GM12891 (cell line): Measurements from ENCODE around the gene RPAIN.

Experiments
- DNase-seq: peaks from one replicate; pipeline ENCODE4 v3.0.0; 2011; ENCODE audit warnings: low spot score; ENCODE audit not compliant: insufficient read length
- FAIRE-seq: peaks from 2 replicates; lab custom pipeline; 2011; peaks lifted over from hg19 to GRCh38; lab: Jason Lieb, UNC
- PAX5 ChIP-seq: IDR thresholded peaks from 2 replicates; pipeline ENCODE4 v1.6.1; 2011; ENCODE audit warnings: low read length, moderate library complexity, mild to moderate bottlenecking; ENCODE audit not compliant: insufficient read depth, severe bottlenecking
- POLR2A ChIP-seq: IDR thresholded peaks from 2 replicates; pipeline ENCODE4 v1.6.1; 2011; ENCODE audit warnings: low read depth, low read length, control low read depth
- POLR2AphosphoS5 ChIP-seq: IDR thresholded peaks from 2 replicates; pipeline ENCODE4 v1.6.1; 2011; ENCODE audit warnings: low read depth, low read length, control low read depth
- POU2F2 ChIP-seq: IDR thresholded peaks from 2 replicates; pipeline ENCODE4 v1.6.1; 2011; ENCODE audit warnings: low read depth, mild to moderate bottlenecking, control low read depth, low read length, moderate library complexity
- SPI1 ChIP-seq: IDR thresholded peaks from 2 replicates; pipeline ENCODE4 v1.6.1; 2011; ENCODE audit warnings: low read depth, low read length, control low read depth
- TAF1 ChIP-seq: IDR thresholded peaks from 2 replicates; pipeline ENCODE4 v1.6.1; 2011; ENCODE audit warnings: low read depth, low read length, control low read depth

RPAIN gene

DNA sequence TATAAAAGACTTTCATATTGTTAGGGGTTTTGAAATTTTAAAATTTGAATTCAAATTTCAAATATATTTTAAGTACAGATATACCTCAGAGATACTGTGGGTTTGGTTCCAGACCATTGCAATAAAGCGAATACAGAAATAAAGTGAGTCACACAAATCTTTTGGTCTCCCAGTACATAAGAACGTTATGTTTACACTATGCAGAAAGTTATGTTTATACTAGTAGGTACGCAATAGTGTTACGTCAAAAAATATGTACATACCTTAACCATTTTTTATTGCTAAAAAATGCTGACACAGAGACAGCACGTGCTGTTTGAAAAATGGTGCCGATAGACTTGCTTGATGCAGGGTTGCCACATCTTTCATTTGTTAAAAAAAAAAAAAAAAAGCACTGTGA lies 20.2 kb upstream of the RPAIN start:
- TF ChIP-seq TAF1 (no peak), POLR2AphosphoS5 (no peak), POU2F2 (no peak), POLR2A (no peak), SPI1 (no peak), PAX5 (no peak)
- FAIRE-seq = no peak

DNA sequence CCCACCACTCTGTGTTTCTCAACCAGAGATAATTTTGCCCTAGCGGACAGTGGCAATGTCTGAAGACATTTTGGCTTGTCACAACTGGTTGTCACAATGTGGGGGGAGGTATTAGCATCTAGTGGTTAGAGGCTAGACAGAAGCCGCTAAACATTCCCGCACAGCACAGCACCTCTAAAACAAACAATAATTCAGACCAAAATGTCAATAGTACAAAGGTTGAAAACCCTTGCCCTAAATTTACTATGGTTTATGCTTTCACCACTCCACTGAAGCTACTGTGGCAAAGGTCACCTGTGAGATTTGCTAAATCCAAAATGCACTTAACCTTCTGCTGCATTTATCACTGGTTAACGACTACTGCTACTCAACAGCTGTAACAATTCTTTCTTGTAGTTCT lies 14.6 kb upstream of the RPAIN start:
- DNase-seq = no peak
- FAIRE-seq = no peak
- TF ChIP-seq POLR2A (no peak), POLR2AphosphoS5 (no peak), SPI1 (no peak), TAF1 (no peak)

More for the DNA sequence above, 20.2 kb upstream of the RPAIN start:
- no peak for DNase-seq

DNA sequence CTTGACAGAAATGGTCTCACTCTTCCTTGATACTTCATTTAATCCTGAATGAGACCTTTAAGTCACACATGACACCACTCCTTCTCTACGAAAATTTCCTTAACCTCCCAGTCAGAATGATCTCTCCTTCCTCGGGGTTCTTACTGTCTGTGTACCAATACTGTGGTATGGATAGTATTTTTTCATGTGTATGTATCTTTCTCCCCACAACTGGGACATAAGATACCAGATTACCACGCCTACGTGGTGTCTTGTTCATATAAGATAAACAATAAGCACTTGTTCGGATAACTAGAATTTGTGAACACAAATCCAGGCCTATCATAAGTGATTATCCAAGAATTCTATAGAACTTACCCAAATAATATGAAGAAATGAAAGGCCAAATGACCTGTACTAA lies 11.8 kb upstream of the RPAIN start:
- no peak for TF ChIP-seq TAF1
- no peak for TF ChIP-seq POLR2AphosphoS5
- no peak for TF ChIP-seq POLR2A
- TF ChIP-seq SPI1 = no peak
- no peak for TF ChIP-seq PAX5
- no peak for TF ChIP-seq POU2F2
- no peak for FAIRE-seq
- DNase-seq = no peak

DNA sequence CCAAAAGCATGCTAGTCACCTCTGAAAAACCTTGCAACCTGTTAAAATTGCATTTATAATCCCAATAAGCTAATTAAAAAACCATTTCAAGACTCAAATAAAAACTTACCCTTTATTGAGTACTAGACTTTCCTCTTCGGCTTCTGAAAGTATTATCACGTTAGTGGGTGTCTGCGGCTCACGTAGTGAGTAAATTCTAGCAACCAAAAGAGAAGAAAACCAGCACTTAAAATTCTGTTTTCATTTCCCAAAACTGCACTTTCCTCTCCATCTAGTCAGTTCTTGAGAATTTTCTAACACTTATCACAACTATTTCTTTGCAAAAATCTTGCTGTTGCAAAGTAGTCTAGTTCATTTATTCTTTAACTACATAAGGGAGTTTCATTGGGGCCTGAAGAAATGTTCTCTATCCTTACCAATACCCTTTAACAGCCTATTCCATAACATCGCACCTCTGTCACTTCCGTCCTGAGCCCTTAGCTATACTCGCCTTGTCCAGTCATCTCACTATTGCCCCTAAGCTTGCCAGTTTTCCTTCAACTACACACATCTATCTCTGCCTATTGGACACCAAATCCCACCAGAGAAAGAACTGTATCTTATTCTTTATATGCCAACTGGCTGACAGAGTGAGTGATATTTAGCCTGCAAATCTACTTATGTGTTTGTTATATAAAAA lies 9.2 kb upstream of the RPAIN start:
- no peak for FAIRE-seq
- no peak for DNase-seq
- no peak for TF ChIP-seq SPI1
- TF ChIP-seq POLR2A = no peak
- TF ChIP-seq PAX5 = no peak
- no peak for TF ChIP-seq POU2F2
- no peak for TF ChIP-seq POLR2AphosphoS5
- TF ChIP-seq TAF1 = no peak

DNA sequence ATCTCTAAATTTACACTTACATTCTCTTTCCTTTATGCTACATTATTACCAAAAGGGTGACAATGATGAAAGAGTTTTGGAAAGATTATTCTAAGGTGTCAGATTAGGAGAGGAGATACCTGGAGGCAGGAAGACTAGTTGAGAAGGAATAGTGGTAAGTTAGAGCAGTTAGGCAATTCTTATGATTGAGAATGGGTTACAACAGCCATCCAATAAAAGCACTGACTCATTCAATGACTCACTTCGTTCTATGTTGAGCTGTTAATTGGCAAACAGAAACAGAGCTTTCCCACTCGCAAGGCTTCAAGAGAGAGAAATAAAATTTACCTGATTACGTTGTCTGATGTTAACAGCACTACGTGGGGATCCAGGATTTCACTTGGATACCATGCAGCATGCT lies 6.3 kb upstream of the RPAIN start:
- FAIRE-seq = no peak
- TF ChIP-seq POU2F2 (no peak), SPI1 (no peak), POLR2AphosphoS5 (no peak), PAX5 (no peak), POLR2A (no peak), TAF1 (no peak)

DNA sequence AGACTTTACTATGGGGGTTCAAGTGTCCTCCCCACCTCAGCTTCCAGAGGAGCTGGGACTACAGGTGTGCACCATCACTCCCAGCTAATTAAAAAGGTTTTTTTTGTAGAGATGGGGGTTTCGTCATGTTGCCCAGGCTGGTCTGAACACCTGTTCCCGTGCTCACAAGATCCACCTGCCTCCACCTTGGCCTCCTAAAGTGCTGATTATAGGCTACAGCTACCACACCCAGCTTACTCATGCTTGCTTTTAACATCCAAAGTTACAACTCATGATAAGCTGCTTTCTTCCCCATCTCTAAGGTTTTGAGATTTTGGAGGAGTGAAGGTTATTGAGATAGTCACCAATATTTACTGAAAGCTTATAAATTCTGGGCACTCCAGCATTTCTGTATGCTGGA lies 3.1 kb upstream of the RPAIN start:
- DNase-seq (no peak), FAIRE-seq (no peak)
- TF ChIP-seq POLR2A (no peak), POLR2AphosphoS5 (no peak), SPI1 (no peak), TAF1 (no peak)

More for the DNA sequence above, 6.3 kb upstream of the RPAIN start:
- DNase-seq = no peak

DNA sequence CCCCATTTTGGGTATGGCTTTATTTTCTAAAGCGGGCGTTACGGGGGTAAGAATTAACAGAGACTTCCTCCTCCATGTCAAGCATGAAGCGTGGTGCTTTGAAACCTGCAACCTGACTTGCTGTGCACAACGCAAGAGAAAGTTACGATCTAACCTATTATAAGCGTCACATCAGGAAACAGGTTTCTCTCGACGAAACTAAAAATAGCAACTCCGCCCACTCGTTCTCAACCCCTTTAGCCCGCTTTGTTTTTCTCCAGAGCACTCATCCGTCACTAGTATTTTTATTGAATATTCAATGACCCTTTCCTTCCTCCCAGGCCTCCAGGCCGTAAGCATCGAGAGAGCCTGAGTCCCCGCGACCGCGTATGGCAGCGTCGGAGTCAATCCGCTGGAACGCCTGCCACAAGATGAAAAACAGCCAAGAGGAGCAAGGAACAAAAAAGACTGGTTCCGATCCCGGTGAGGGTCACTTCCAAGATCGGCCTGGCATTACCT lies 1.1 kb upstream of the RPAIN start:
- TF ChIP-seq SPI1 (peak; percentile 53), POLR2AphosphoS5 (no peak), TAF1 (no peak; the same call in 1 of the 2 replicates), PAX5 (peak; percentile 7), POU2F2 (no peak; the same call in 1 of the 2 replicates), POLR2A (peak; percentile 45; the same call in 1 of the 2 replicates)
- DNase-seq = peak; percentile 38
- peak; percentile 94 for FAIRE-seq

DNA sequence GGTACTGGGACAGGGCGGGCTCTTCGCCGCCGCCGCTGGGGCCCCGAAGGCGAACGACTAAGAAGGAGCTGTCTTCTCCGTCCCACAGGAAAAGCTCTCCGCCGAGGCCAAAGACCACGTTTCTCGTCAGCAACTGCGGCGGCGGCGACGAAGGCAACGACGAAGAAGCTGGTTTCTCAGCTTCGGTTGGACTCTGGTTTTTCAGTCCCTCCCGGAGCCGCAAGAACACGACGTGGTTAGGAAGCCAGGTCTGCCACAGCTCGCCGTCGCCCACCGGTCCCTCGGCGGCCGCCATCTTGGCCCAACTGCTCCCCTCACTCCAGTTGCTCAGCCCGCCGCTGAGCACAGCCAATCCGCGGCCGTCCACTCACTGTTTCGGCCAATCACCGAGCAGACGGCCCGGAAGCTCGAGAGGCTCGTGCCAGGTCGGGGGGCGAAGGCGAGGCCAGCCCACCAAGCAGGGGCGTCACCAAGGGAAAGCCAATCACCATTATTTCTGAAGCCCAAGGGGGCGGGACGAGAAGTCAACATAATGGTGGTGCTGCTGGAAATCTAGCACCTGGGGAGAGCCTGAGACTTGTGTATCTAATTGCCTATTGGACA lies 525 bp upstream of the RPAIN start, which contains the start of gene NUP88:
TSS of gene NUP88 (minus strand) at position 307 of the 603 bp plus-strand sequence. CDS start at position 295, 12 bp downstream.
- DNase-seq = peak; percentile 90
- TF ChIP-seq POLR2AphosphoS5 (peak; percentile 94), PAX5 (no peak), TAF1 (peak; percentile 93), SPI1 (no peak), POU2F2 (peak; percentile 50), POLR2A (peak; percentile 91)
- FAIRE-seq = peak; percentile 98

DNA sequence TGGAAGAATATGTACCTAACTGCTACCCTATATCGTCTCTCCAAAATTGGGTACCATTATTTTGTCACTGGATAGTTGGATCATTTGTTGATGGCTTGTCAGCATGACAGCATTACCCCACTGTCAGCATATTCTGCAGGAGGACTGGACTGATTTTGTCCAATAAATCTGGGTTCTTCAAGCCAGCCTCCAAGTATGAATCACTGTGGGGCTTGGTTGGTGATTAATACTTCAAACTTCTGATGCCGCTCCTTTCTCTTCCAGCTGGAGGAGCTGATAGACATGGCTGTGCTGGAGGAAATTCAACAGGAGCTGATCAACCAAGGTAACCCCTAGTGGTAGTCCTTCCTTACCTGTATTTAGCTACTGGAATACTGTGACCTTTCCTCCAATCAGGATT lies 2.5 kb downstream of the RPAIN start:
- DNase-seq (no peak), FAIRE-seq (no peak)
- TF ChIP-seq POU2F2 (no peak), TAF1 (no peak), PAX5 (no peak), SPI1 (no peak), POLR2A (no peak)

DNA sequence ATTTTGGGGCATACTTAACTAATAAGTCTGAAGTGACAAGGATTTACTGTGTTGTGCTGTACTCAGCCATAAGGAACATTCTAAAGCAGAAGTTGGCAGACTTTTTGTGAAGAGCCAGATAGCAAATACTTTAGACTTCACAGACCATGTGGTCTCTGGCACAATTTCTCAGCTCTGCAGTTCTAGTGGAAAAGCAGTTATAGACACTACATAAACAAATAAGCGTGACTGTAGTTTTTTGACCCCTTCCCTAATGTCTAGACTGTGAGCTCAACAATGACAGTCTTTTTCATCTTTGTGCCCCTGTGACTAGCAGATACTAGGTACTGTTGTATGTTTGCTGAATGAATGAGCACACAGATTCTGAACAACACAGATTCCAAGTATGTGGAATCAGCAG lies 4.9 kb downstream of the RPAIN start:
- FAIRE-seq (no peak), DNase-seq (no peak)
- no peak for TF ChIP-seq POLR2A
- no peak for TF ChIP-seq TAF1
- TF ChIP-seq PAX5 = no peak
- no peak for TF ChIP-seq SPI1
- TF ChIP-seq POLR2AphosphoS5 = no peak
- no peak for TF ChIP-seq POU2F2
